GM04503 (cell line): ENCODE results near the gene KRTAP12-4.
"Not testable (repeated sequence)": the region's sequence is repeated elsewhere in the genome, so short reads cannot be mapped to it uniquely, and the experiment has no call there.

Experiments used
- DNase-seq: peaks from one replicate; pipeline ENCODE4 v3.0.0-alpha.2; 2012; ENCODE audit warnings: low read depth

Gene KRTAP12-4

DNA sequence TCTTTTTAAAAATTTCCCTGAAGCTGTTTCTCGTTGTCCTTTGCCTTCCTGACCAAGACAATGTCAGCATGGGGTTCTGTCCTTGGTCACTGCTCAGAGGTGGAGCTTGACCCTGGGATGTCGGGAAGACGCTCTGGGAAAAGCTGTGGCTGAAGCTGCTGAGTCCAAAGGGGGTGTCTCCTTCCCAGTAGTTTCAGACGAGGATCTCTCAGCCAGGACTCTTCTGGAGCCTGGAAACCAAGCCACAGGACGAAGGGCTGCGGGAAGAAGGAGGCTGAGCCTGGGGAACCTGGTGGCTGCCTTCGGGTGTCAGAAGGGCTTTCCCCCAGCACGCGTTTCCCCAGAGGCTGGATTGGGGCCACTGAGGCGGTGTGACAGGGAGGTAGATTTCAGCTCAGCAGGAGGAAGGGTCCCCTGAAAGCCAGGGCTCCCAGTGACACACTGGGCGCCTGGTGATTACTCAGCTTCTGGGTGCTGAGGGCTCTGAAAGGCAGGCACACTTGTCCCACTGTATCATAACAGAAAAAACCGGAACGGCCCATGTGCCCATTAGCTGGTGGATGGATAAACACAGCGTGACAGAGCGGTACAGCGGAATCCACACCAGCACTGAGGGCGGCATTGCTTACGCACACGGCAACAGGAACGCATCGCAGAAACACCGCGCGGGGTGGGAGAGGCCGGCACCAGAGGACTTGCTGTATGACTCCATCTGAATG lies 32.5 kb upstream of the KRTAP12-4 start:
- no peak for DNase-seq

DNA sequence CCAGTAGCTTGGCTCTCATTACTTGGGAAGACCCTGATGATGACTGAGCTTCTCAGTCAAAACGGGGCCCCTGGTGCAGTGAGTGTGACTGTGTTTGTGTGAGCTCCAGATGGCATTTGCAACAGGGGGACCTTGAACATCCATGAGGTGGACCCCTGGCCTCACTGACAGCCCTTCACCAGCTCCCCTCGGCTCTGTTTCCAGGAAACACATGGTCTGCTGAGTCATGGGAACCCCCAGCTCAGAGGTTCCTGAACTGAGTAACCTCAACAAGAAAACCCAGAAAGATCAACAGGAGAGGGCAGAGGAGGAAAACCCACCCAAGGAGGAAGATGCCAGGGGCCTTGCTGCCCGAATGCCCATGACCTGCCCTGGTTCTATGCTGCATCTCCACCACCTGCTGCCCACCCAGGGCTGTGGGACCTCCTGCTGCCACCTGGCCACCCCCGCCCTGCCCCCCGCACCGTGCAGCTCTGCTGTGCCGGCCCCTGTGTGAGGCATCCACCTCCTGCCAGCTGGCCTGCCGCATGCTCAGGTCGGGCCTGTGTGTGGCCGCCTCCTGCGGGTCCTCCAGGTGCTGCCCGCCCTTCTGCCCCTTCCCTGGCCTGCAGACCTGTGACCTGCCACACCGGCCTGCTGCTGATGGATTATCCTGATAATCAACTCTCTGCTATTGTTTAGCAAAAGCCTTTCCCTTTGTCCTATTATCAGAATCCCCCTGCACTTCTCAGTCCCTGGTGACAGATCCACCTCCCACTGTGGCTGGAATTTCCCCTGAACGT lies 31.7 kb upstream of the KRTAP12-4 start:
- no peak for DNase-seq

DNA sequence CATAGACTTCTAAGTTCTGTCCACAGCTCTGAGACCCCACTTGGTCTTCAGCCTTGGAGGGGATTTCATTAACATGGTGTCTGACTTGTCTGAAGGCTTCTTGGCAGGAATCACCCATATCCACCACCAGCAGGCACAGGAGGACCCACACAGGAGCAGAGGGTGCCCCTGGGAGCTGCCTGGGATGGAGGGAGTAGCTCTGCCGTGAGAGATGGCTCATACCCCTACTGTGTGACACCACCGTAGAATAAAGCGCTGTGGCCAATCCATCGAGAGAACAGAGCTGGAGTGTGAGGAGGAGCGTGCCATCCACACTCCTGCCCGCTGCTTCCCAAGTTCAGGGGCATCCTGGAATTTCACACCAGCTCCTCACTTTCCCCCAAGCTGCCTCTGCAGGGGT lies 30.6 kb upstream of the KRTAP12-4 start:
- not testable (repeated sequence) for DNase-seq

DNA sequence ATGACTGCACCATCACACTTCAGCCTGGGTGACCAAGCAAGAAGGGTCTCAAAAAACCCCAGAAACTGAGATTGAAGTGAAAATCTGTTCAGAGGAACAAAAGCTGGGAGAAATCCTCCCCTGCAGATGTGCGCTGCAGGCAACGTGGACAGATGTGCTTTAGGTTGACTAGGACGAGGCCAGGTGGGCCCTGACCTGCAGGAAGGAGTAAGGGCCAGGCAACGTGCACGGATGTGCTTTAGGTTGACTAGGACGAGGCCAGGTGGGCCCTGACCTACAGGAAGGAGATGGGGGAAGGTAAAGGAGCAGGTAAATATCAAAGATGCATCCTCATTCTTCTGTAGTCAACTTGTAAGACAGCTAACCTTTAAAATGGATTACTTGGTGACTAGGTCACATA lies 30.0 kb upstream of the KRTAP12-4 start:
- DNase-seq = no peak

DNA sequence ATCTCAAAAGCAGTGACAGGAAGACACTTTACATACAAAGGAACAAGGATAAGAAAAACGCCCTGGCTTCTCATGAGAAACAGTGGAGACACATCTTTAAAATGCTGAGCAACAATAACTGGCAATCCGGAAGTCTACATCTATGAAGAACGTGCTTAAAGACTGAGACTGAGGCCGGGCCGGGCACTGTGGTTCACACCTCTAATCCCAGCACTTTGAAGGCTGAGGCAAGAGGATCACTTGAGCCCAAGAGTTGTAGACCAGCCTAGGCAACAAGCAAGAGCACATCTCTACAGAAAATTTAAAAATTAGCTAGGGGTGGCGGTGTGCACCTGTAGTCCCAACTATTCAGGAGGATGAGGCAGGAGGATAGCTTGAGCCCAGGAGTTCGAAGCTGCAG lies 29.6 kb upstream of the KRTAP12-4 start:
- no peak for DNase-seq

DNA sequence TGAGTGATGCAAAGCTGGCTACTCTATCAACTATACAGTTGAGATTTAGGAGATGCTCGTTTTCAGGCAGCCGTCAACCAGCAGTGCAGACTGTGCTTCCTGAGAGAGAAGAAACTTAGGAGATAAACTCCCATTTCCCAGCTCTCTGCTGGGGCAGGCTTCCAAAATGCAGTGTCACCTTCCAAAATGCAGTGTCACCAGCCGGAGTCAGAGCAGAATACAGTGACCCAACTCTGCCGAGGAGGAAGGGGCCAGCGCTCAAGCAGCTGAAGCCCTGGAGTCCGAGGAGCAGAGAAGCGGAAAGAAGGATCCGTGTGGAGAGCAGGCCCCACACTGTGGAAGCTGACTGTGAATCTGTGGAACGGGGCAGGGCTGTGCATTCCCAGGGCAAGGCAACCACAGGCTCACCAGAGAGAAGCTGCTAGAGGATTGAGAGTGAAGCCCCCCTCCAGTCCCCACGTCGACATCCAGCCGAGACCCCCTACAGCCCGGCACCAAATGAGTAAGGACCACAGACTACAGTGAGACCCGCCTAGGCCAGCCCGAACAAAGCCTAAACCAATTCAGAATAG lies 28.2 kb upstream of the KRTAP12-4 start:
- DNase-seq = no peak

DNA sequence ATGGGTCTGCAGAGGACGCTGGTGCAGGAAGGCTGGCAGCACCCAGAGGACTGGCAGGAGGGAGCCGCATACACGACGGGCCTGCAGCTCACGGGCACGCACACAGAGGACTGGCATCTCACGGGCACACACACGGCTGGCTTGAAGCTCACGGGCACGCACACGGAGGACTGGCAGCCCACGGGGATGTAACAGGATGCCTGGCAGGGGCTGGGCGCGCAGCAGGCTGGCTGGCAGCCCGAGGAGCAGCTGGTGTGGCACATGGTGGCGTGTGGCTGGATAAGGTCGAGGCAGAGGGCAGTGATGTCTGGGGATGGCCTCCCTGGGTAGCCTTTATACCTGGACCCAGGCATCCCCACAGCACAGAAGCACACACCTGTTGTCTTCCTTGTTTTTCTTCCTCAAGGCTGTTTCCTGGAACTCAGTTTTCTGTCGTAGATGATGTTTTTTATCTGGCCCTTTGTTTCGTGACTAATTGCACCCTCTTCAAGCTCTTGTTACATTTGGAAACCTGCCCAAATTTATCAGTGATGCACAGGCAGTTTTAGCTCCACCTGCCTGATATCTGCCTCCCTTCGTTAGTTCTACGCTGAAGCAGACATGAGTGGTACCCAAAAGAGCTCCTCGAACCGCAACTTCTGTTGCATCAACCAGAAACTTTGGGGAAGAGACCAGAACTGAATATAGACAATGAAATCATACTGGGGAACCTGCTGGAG lies 27.6 kb upstream of the KRTAP12-4 start, which contains the start of gene KRTAP12-1:
Gene KRTAP12-1, minus strand, starts transcription at position 303 of the 719 bp plus-strand sequence. Its CDS starts 40 bp downstream, at position 263.
- no peak for DNase-seq

DNA sequence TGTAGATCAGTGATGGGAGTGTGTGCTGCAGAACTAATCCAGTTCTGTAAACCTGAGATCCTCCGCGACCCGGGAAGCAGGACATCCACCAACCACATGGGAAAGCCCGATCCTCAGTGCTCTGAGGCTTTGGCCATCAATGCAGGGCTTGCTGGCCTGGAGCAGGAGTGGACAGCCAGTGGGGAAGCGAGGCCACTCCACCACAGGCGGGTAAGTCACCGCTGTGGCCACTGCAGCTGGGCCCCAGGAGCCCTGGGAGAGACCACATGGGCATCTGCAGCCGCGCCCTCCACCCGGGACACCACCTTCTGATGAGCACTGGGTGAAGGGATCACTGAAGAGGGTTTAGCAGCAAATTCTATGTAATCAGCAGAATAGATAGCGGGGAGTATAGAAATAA lies 26.7 kb upstream of the KRTAP12-4 start:
- no peak for DNase-seq

DNA sequence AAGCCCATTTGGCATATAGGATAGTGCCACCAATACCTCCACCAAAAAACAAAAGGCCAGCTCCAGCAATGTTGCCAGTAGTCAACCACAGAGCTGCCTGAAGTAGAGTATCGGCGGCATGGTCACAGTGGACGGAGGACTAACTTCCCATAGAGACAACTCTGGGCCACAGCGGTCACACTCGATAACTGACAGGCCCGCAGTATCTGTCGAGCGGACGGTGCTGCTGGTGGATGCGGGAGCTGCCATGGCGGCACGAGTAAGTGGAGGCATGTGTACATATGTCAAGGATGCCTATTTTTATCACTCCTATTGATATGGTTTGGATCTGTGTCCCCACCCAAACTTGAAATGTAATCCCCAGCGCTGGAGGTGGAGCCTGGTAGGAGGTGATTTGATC lies 23.4 kb upstream of the KRTAP12-4 start:
- no peak for DNase-seq

DNA sequence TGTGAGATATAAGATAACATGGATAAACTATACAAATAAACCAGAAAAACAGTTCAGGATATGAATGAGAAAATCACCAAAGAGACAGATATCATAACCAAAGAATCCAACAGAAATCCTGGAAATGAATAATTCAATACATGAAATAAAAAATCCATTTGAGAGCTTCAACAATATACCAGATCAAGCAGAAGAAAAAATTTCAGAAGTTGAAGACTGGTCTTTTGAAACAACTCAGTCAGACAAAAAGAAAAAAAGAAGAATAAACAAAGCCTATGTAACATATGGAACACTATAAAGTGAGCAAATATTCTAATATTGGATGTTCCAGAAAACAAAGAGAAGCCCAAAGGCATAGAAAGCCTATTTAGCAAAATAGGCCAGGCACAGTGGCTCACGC lies 17.5 kb upstream of the KRTAP12-4 start:
- DNase-seq = no peak

DNA sequence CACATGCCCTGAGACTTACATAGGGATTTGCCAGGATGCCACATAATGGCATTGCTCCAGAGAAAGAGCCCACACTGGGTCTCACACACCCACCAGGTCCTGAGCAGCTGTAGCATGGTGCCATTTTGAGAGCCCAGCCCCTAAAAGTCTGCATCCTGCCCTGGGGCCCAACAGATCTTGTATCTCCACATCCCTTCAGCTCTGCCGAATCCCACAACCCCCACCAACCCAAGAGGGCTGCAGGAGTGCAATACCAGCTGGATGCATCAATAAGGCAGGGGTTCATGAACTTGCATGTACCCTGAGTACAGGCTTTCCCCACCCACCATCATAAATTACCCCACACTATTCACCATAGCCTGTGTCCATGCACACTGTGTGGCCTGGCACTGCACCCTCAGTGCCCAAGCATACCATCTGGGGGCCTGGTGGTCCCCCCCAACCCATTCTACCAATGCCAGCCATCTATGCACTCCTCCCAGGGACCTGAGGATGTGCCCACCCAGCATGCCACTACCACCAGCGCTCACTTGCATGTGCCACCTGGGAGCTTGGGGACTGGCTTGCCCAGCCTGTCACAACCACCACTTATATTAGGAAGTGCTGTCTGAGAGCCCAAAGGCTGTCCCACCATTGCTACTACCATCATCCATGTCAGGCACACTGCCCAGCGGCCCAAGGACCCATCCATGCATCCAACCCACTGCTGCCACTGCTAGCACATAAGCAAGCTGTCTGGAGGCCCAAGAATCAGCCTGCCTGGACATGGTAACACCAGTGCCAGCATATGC lies 16.4 kb upstream of the KRTAP12-4 start:
- no peak for DNase-seq

DNA sequence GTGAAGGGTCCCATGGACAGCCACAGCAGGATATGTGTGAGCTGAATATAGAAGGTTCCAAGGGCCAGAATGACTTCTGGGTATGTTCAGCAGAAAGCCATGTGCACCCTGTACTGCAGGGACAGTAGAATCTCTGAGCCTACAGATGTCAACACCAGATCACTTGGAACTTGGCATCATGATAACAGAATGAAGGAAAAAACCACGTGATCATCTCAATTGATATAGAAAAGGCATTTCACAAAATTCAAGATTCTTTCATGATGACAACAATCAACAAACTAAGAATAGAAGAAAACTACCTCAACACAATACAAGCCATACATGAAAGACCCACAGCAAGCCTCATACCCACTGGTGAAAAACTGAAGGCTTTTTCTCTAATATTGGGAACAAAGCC lies 13.2 kb upstream of the KRTAP12-4 start:
- DNase-seq = no peak

DNA sequence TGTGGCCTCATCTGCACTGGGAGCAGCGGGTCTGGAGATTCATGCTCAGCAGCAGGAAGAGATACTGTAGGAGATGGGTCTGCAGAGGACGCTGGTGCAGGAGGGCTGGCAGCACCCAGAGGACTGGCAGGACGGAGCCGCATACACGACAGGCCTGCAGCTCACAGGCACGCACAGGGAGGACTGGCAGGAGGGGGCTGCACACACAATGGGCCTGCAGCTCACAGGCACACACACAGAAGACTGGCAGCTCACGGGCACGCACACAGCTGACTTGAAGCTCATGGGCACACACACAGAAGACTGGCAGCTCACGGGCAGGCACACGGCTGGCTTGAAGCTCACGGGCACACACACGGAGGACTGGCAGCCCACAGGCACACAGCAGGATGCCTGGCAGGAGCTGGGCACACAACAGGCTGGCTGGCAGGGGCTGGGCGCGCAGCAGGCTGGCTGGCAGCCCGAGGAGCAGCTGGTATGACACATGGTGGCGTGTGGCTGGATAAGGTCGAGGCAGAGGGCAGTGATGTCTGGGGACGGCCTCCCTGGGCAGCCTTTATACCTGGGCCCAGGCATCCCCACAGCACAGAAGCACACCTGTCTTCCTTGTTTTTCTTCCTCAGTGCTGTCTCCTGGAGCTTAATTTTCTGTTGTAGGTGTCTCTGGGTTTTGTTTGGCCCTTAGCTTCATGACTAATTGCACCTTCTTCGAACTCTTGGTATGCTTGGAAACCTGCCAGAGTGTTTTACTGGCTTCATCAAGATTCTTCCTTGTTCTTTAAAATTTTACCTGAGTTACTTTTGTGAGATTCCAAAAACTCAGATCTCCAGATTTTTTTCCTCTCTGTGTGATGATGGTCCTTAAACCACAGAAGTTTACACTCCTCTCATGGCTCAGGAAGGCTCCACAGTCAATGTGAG lies 12.2 kb upstream of the KRTAP12-4 start, which contains the start of gene KRTAP12-2:
Gene KRTAP12-2, minus strand, starts transcription at position 527 of the 920 bp plus-strand sequence. Its CDS starts 41 bp downstream, at position 486.
- DNase-seq = no peak

DNA sequence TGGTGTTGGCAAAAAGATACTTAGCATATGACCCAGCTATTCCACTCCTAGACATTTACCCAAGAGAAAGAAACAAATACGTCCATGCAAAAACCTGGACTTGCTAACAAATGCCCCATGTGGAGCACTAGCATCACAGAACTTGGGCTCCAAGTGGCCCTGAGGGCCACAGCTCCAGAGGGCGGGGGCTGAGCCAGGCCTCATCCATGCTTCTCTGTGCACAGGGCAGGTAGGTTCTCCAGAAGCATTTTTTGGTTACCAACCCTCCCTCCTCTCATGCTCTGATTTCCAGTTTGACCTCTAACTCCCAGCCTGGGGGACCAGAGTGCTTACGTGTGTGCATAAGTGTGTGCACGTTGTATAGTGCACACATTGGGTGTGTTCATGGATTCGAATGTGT lies 10.2 kb upstream of the KRTAP12-4 start:
- DNase-seq = no peak

DNA sequence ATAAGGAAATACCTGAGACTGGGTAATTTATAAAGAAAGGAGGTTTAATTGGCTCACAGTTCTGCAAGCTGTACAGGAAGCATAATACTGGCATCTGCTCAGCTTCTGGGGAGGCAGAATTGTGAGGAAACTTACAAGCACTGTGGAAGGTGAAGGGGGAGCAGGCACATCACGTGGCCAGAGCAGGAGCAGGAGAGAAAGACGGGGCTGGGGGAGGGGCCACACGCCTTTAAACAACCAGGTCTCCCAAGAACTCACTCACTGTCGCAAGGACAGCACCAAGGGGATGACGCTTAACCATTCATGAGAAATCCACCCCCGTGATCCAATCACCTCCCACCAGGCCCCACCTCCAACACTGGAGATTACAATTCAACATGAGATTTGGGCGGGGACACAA lies 7.1 kb upstream of the KRTAP12-4 start:
- DNase-seq = not testable (repeated sequence)

DNA sequence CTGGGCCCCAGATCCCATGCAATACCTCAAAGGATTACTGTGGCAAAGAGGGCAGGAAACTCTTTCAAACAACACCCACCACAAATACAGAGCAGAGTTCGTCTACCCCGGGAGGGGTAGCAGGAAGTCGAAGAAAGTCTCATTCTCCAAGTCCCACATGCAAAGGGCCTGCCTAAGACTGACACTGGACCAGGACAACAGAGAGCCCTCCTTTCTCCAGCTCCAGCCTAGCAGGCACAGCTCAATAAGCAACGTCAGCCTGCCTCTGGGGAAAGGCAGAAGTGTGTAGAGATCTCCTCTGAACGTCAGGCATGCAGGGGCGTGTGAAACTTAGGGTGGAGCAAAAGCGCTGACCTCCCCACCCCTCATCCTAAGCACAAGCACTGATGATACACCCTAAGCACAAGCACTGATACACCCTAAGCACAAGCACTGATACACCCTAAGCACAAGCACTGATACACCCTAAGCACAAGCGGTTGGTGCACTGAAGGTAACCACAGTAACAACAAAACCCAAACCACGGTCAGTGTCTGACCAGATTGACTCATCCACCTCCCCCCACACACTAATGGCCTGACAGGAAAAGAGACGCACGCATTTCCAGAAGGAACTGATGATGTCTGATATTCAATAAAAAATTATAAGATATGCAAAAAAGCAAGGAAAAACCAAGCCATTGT lies 4.6 kb upstream of the KRTAP12-4 start:
- DNase-seq = no peak

DNA sequence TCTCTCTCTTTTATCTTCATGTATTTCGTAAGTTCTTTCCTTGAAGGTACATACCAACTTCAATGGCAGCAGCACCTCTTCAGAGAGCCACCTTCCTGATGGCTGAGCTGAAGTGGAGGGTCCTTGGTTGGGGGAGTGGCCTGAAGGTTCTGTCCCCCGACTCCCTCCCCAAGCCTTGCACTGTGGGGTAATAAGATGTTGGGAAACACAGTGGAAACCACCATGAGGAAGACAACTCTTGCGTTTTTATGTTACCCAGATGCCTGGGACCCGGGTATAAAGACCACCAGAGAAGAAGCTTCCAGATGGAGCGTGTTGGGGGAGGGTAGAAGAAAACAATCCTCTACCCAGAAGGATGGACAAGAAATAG lies 4.1 kb upstream of the KRTAP12-4 start:
- DNase-seq = no peak

DNA sequence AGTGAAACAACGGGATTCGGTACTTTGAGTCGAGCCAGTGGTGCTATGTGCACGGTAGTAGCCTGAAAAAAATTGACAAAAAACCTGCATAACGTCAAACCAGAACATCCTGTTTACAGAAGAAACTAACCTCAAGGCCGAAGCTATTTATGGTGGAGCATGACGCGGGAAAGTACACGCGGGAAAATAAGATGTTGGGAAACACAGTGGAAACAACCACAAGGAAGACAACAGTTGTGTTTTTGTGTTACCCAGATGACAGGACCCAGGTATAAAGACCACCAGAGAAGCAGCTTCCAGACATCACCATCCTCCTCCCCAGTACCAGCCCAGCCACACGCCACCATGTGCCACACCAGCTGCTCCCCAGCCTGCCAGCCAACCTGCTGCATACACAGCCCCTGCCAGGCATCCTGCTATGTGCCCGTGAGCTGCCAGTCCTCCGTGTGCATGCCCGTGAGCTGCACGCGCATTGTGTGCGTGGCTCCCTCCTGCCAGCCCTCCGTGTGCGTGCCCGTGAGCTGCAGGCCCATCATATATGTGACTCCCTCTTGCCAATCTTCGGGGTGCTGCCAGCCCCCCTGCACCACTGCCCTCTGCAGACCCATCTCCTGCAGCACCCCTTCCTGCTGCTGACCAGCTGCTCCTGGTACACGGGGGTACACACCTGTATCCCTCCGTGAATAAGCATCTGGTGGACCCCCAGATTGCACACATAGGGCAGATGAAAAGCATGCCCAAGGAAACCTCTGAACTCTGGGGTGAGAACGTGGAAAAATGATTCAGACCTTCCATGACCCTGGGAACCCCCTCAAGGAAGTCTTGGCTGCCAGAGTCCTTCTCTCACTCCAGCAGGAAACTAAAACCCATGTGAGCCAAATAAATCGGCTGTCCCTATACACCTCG lies 3.4 kb upstream of the KRTAP12-4 start, which contains the start of gene KRTAP12-3:
Gene KRTAP12-3, plus strand, starts transcription at position 298 of the 906 bp plus-strand sequence. Its CDS starts 48 bp downstream, at position 346.
- no peak for DNase-seq

DNA sequence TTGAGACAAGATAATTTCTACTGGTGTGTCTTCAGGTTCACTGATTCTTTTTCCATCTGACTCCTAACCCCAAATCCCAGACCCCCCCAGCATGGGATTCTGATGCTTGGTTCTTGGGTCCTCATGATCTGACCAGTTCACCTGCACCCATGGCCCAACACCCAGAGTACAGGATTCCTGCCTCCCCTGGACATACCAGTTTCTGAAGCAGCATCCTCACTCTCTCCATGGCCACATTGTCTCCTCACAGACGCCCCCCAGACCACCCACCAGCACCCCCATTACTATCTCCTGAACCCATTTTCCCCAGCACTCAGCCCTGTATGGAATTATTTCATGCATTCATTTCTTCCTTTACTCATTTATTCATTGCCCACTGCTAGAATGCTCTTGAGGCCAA lies 2.4 kb upstream of the KRTAP12-4 start:
- DNase-seq = no peak
